ENCODE results near the gene MIGA2. TPM values are rescaled to one million over a fixed set of nuclear protein-coding genes. Genes with fewer than 3 reads are reported as not detected.

Gene MIGA2
- total RNA-seq, 1 donor from 2014 or later: 23.8 TPM

- H3K4me3 ChIP-seq (ENCODE audit: insufficient read depth, low read depth, low read length): no peak overlapping the region
- no peak overlapping the region for H2AFZ ChIP-seq (ENCODE audit: low read depth, low read length)
- no peaks in the 10 kb centered on the region for H3K9me3 ChIP-seq (ENCODE audit: insufficient read depth, low read depth, low read length)
- FAIRE-seq (no peak), DNase-seq (ENCODE audit: low read depth) (no peak)
- Mint-ChIP-seq H3K4me1 (ENCODE audit: low read depth, unreplicated experiment) (no peaks in the 10 kb centered on the region), H3K27ac (ENCODE audit: unreplicated experiment) (no peak overlapping the region), H3K4me3 (ENCODE audit: unreplicated experiment) (no peak overlapping the region), H3K27me3 (ENCODE audit: low read depth, unreplicated experiment) (no peaks in the 10 kb centered on the region), H3K9me3 (ENCODE audit: unreplicated experiment) (no peaks in the 10 kb centered on the region), H3K36me3 (ENCODE audit: low read depth, unreplicated experiment) (peaks cover 3% of the 10 kb centered on the region)
- H4K20me1 ChIP-seq (ENCODE audit: insufficient read depth, low read length): no peaks in the 10 kb centered on the region
- no peak overlapping the region for H3K27ac ChIP-seq (ENCODE audit: low read depth, low read length)
- H3K27me3 ChIP-seq (ENCODE audit: insufficient read depth, low read length): no peaks in the 10 kb centered on the region
- no peak overlapping the region for H3K4me2 ChIP-seq (ENCODE audit: low read length)
- H3K4me1 ChIP-seq (ENCODE audit: insufficient read depth, low read length): no peaks in the 10 kb centered on the region
- H3K9ac ChIP-seq (ENCODE audit: low read length): no peak overlapping the region
- no peaks in the 10 kb centered on the region for H3K79me2 ChIP-seq (ENCODE audit: insufficient read depth, low read length)
- TF ChIP-seq CTCF (IDR thresholded peaks at IDR 0.05; ENCODE audit: insufficient read depth, low read depth, low read length) (no peak), EZH2 (IDR thresholded peaks at IDR 0.05; ENCODE audit: insufficient read depth, low read length) (no peak)
- H3K36me3 ChIP-seq (ENCODE audit: insufficient read depth, low read length): no peaks in the 10 kb centered on the region
Observed at GRCh38 chr9:129071526-129072126, 35.2 kb downstream of the MIGA2 start.

- DNase-seq (ENCODE audit: low read depth): no peak
- H3K9ac ChIP-seq (ENCODE audit: low read length): no peak overlapping the region
- no peak overlapping the region for H3K27ac ChIP-seq (ENCODE audit: low read depth, low read length)
- H3K9me3 ChIP-seq (ENCODE audit: insufficient read depth, low read depth, low read length): no peaks in the 10 kb centered on the region
- no peak overlapping the region for H3K27ac Mint-ChIP-seq (ENCODE audit: unreplicated experiment)
- peaks cover 1% of the 10 kb centered on the region for H3K36me3 Mint-ChIP-seq (ENCODE audit: low read depth, unreplicated experiment)
- H3K27me3 Mint-ChIP-seq (ENCODE audit: low read depth, unreplicated experiment): no peaks in the 10 kb centered on the region
- FAIRE-seq: no peak
- no peaks in the 10 kb centered on the region for H3K36me3 ChIP-seq (ENCODE audit: insufficient read depth, low read length)
- no peak for TF ChIP-seq CTCF (IDR thresholded peaks at IDR 0.05; ENCODE audit: insufficient read depth, low read depth, low read length)
- TF ChIP-seq EZH2 (IDR thresholded peaks at IDR 0.05; ENCODE audit: insufficient read depth, low read length): no peak
- no peaks in the 10 kb centered on the region for H3K4me1 Mint-ChIP-seq (ENCODE audit: low read depth, unreplicated experiment)
- H3K27me3 ChIP-seq (ENCODE audit: insufficient read depth, low read length): no peaks in the 10 kb centered on the region
- no peaks in the 10 kb centered on the region for H4K20me1 ChIP-seq (ENCODE audit: insufficient read depth, low read length)
- no peaks in the 10 kb centered on the region for H3K9me3 Mint-ChIP-seq (ENCODE audit: unreplicated experiment)
- H3K4me3 ChIP-seq (ENCODE audit: insufficient read depth, low read depth, low read length): no peak overlapping the region
- H3K79me2 ChIP-seq (ENCODE audit: insufficient read depth, low read length): no peaks in the 10 kb centered on the region
- no peak overlapping the region for H3K4me3 Mint-ChIP-seq (ENCODE audit: unreplicated experiment)
- no peak overlapping the region for H2AFZ ChIP-seq (ENCODE audit: low read depth, low read length)
- H3K4me1 ChIP-seq (ENCODE audit: insufficient read depth, low read length): no peaks in the 10 kb centered on the region
- no peak overlapping the region for H3K4me2 ChIP-seq (ENCODE audit: low read length)
Observed at GRCh38 chr9:129072171-129072570, 35.7 kb downstream of the MIGA2 start.

- no peak overlapping the region for H3K4me3 Mint-ChIP-seq (ENCODE audit: unreplicated experiment)
- DNase-seq (ENCODE audit: low read depth) (no peak), FAIRE-seq (no peak)
- no peaks in the 10 kb centered on the region for H3K36me3 Mint-ChIP-seq (ENCODE audit: low read depth, unreplicated experiment)
- Histone ChIP-seq H3K4me3 (ENCODE audit: insufficient read depth, low read depth, low read length) (no peak overlapping the region), H4K20me1 (ENCODE audit: insufficient read depth, low read length) (no peaks in the 10 kb centered on the region), H2AFZ (ENCODE audit: low read depth, low read length) (no peak overlapping the region), H3K79me2 (ENCODE audit: insufficient read depth, low read length) (no peaks in the 10 kb centered on the region), H3K27ac (ENCODE audit: low read depth, low read length) (no peak overlapping the region), H3K4me1 (ENCODE audit: insufficient read depth, low read length) (no peaks in the 10 kb centered on the region), H3K36me3 (ENCODE audit: insufficient read depth, low read length) (no peaks in the 10 kb centered on the region), H3K9ac (ENCODE audit: low read length) (no peak overlapping the region), H3K4me2 (ENCODE audit: low read length) (no peak overlapping the region), H3K9me3 (ENCODE audit: insufficient read depth, low read depth, low read length) (no peaks in the 10 kb centered on the region), H3K27me3 (ENCODE audit: insufficient read depth, low read length) (no peaks in the 10 kb centered on the region)
- no peaks in the 10 kb centered on the region for H3K4me1 Mint-ChIP-seq (ENCODE audit: low read depth, unreplicated experiment)
- no peak overlapping the region for H3K27ac Mint-ChIP-seq (ENCODE audit: unreplicated experiment)
- H3K9me3 Mint-ChIP-seq (ENCODE audit: unreplicated experiment): no peaks in the 10 kb centered on the region
- TF ChIP-seq EZH2 (IDR thresholded peaks at IDR 0.05; ENCODE audit: insufficient read depth, low read length): no peak
- H3K27me3 Mint-ChIP-seq (ENCODE audit: low read depth, unreplicated experiment): no peaks in the 10 kb centered on the region
Observed at GRCh38 chr9:129073404-129073803, 37.0 kb downstream of the MIGA2 start.

Data from astrocyte (in vitro differentiated cells and primary cell).